Psoas muscle (tissue), 8 donors: ENCODE data around the gene PLAAT5. TPM values are rescaled to one million over a fixed set of nuclear protein-coding genes. Genes with fewer than 3 reads are reported as not detected.

Experiments
- ATAC-seq, 4 donors: fragments of 200-7000 bp; cut with Tn5 transposase; one replicate each; pipeline ENCODE4 v1.9.1; 2020; ENCODE audit warnings: moderate library complexity in 3 of 4, mild to moderate bottlenecking in 2 of 4
- DNase-seq, 2 donors: peaks; one replicate each; pipeline ENCODE4 v3.0.0-alpha.2; 2020
- H3K27ac ChIP-seq: fragments of 200-600 bp; one replicate; pipeline ENCODE4 v1.8.0; 2022
- H3K27me3 ChIP-seq, 3 donors: fragments of 200-600 bp in 1 of 3; one replicate each; pipeline versions ENCODE4 v1.6.1 to v1.8.0; 2013 to 2022; ENCODE audit warnings: low read length in 2 of 3, mild to moderate bottlenecking in 2 of 3, moderate library complexity in 1 of 3; ENCODE audit not compliant: insufficient read depth in 3 of 3
- H3K36me3 ChIP-seq, 2 donors: fragments of 200-600 bp in 1 of 2; one replicate each; pipeline versions ENCODE4 v1.6.1 to v1.8.0; 2013 to 2022; ENCODE audit warnings: low read depth in 1 of 2, mild to moderate bottlenecking in 1 of 2, moderate library complexity in 1 of 2; ENCODE audit not compliant: insufficient read depth in 1 of 2
- H3K4me1 ChIP-seq: fragments of 200-600 bp; one replicate; pipeline ENCODE4 v1.8.0; 2022
- H3K4me3 ChIP-seq: fragments of 200-600 bp; one replicate; pipeline ENCODE4 v1.8.0; 2022; ENCODE audit warnings: mild to moderate bottlenecking
- H3K9me3 ChIP-seq: fragments of 200-600 bp; one replicate; pipeline ENCODE4 v1.8.0; 2022
- WGBS, 3 donors: extraction: QIAGEN DNeasy Blood & Tissue Kit; methylation state at CpG; one replicate each; pipeline versions ENCODE4 v1.1.6 to v1.1.7; 2013; 5-methylcytosine and 5-hydroxymethylcytosine counted together
- intact Hi-C, 2 donors: fragments of 100-400 bp; cut with DNase I; formaldehyde crosslinking; loops; one replicate each; pipeline versions ENCODE4 v1.11.0 to v1.14.2; 2022
- polyA plus RNA-seq, 3 donors: library from polyadenylated mRNA; stranded (reverse); fragments of 200-250 nt; gene quantifications; one replicate each; pipeline ENCODE4 v1.2.3, GENCODE V29; 2013
- total RNA-seq, 4 donors: library from RNA; stranded (reverse); fragmentation: NEBNext Ultra II Directional in 2 of 4; extraction: Animal tissue kit (Norgen Biotek cat#: 25700) in 2 of 4; gene quantifications; one replicate each; pipeline versions ENCODE4 v1.2.1 to v1.2.4, GENCODE V29; 2021 to 2023
- TF ChIP-seq, protein P1 (sequence below): fragments of 200-600 bp; IDR thresholded peaks from one replicate; pipeline ENCODE4 v1.8.0; 2022; ENCODE audit warnings: antibody characterized with exemption
- donor health status: healthy with polysubstance abuse.
- donor health status: DM: no; HTN: no; CAD: no; lungs with moderate emphysema.
- donor health status: Bipolar disorder and iron deficiency.
- donor health status: healthy.
- donor health status: DM: yes; HTN: yes; CAD: no.
- donor health status: DM: no; HTN: no; CAD: no.
- donor health status: DM: no; HTN: no; CAD: no.
- donor health status: DM: yes; HTN: yes; CAD: no.

The PLAAT5 gene
- total and polyA plus RNA-seq, 7 donors = 0.11 to 0.59 (median 0.33) TPM

DNA sequence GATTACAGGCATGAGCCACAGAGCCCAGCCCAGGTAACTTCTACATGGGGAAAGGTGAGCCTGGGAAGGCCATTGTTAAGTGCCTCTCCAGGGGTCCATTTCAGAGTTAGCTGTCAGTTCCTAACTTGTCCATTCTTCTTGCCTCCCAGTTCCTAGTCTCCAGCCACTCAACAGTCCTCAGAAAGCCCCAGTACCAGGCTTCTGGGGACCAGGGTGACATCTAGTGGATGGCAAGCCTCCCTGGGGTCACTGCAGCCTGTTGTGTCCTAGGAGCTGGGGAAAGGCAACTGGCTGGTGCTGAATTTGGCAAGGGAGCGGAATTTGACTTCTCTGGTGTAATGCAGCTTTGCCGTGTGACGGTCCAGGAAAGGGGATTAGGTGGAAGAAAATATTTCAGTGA lies 17.0 kb upstream of the PLAAT5 start:
- no peak overlapping the region for H3K4me3 ChIP-seq
- WGBS, 3 donors = 29 to 47% (median 43%) methylated on average over 3 of the region's 3 CpGs
- no peak overlapping the region for H3K27ac ChIP-seq

DNA sequence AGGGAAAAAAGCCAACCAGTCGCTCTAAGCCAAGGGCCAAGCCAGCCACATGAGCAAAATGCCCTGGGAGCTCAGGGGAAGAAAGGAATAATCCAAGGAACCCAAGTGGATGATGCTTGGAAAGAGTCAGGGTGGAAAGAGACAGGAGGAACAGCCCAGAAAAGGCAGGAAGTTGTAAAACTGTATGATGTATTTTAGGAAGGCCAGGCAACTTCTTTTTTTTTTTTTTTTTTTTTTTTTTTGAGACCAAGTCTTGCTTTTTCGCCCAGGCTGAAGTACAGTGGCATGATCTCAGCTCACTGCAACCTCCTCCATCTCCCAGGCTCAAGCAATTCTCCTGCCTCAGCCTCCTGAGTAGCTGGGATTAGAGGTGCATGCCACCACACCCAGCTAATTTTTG lies 16.5 kb upstream of the PLAAT5 start:
- no peaks in the 10 kb centered on the region for H3K9me3 ChIP-seq
- no peak overlapping the region for H3K27ac ChIP-seq
- H3K27me3 ChIP-seq = no peaks in the 10 kb centered on the region
- WGBS, 3 donors = 81 to 82% (median 82%) methylated on average over 2 of the region's 2 CpGs
- no peak for ATAC-seq
- H3K4me1 ChIP-seq = peaks cover 22% of the 10 kb centered on the region
- no peak for DNase-seq
- no peaks in the 10 kb centered on the region for H3K36me3 ChIP-seq
- intact Hi-C loops = no loop called here
- TF ChIP-seq, protein P1, sequence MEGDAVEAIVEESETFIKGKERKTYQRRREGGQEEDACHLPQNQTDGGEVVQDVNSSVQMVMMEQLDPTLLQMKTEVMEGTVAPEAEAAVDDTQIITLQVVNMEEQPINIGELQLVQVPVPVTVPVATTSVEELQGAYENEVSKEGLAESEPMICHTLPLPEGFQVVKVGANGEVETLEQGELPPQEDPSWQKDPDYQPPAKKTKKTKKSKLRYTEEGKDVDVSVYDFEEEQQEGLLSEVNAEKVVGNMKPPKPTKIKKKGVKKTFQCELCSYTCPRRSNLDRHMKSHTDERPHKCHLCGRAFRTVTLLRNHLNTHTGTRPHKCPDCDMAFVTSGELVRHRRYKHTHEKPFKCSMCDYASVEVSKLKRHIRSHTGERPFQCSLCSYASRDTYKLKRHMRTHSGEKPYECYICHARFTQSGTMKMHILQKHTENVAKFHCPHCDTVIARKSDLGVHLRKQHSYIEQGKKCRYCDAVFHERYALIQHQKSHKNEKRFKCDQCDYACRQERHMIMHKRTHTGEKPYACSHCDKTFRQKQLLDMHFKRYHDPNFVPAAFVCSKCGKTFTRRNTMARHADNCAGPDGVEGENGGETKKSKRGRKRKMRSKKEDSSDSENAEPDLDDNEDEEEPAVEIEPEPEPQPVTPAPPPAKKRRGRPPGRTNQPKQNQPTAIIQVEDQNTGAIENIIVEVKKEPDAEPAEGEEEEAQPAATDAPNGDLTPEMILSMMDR = no peak
- H3K4me3 ChIP-seq = no peak overlapping the region

More for the DNA sequence above, 17.0 kb upstream of the PLAAT5 start:
- intact Hi-C loops = no loop called here
- ATAC-seq = peak in 3 of 4 donors; percentile 55 to 67 (median 66)
- TF ChIP-seq, protein P1 = peak; percentile 32
- Histone ChIP-seq H3K4me1 (peaks cover 24% of the 10 kb centered on the region), H3K9me3 (no peaks in the 10 kb centered on the region), H3K36me3 (no peaks in the 10 kb centered on the region), H3K27me3 (no peaks in the 10 kb centered on the region)
- peak; percentile 37 to 64 for DNase-seq

DNA sequence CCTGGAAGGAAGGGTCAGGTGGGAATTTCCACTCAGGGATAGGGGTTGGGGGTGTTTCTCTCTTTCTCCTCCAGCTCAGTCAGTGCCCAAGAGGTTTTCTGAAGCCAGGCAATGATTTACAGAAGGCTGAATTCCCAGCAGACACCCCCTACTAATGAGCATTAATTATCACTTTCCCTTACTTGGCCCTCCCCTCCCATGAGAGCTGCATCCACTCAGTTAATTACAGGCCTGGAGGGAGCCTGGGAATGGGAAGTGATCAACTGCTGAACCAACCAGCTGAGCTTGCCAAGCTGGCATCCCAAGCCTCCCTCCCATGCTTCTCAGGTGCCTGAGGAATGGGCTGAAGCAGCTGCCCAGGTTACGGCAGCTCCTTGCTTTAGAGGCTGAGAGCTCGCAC lies 15.9 kb upstream of the PLAAT5 start:
- DNase-seq (no peak), ATAC-seq (no peak)
- TF ChIP-seq, protein P1 = no peak
- no peak overlapping the region for H3K4me3 ChIP-seq
- no peaks in the 10 kb centered on the region for H3K36me3 ChIP-seq
- no peak overlapping the region for H3K27ac ChIP-seq
- no peaks in the 10 kb centered on the region for H3K9me3 ChIP-seq
- WGBS, 3 donors = 93 to 100% (median 96%) methylated on average over 2 of the region's 2 CpGs
- no peaks in the 10 kb centered on the region for H3K27me3 ChIP-seq
- peaks cover 18% of the 10 kb centered on the region for H3K4me1 ChIP-seq
- intact Hi-C loops = no loop called here

DNA sequence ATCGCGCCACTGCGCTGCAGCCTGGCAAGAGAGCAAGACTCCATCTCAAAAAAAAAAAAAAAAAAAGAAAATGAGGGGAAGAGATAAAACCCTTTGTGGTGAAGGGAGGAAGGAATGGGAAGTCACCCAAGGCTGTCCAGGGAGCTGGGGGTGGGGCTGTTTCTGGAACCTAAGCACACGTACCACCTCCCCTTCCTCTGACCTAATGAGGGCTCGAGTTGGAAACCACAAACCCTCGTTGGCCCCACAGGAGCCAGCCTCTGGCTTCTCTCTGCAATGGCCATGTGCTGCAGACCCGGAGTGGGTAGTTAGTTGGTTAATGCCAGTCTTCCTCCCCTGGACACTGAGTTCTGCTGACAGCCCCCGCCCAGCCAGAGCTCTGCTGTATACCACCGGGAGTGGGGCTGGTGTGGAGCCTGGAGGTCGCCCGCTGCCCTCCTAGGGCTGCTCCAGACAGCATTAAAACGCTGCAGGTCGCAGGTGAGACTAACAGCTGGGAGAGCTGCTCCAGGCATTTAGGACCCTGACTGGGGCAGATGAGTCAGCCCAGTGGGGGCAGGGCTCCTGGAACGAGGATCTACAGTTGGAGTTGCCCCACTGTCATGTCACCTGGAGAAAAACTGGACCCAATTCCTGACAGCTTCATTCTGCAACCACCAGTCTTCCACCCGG lies 15.0 kb upstream of the PLAAT5 start, which contains the start of gene LGALS12:
TSS of gene LGALS12 (plus strand) at position 228 of the 672 bp plus-strand sequence. CDS start at position 603, 375 bp downstream.
- intact Hi-C loops = no loop called here
- Histone ChIP-seq H3K27ac (no peak within 1 kb of the TSS), H3K4me1 (peaks cover 16% of the 10 kb centered on the region), H3K4me3 (no peak within 1 kb of the TSS), H3K36me3 (no peaks in the 10 kb centered on the region), H3K9me3 (no peaks in the 10 kb centered on the region), H3K27me3 (no peaks in the 10 kb centered on the region)
- WGBS, 3 donors = 76 to 81% (median 79%) methylated on average over 15 of the region's 15 CpGs
- TF ChIP-seq, protein P1 = no peak
- ATAC-seq (no peak), DNase-seq (no peak)
